HPDE6-E6E7 (cell line): ENCODE data around the gene ACOX1.

Source experiments
- DNase-seq: peaks from one replicate; pipeline ENCODE4 v3.0.0; 2011; ENCODE audit warnings: missing footprints; ENCODE audit errors: extremely low spot score

The ACOX1 gene

GRCh38 chr17:75978938-75979704, at the start of gene ACOX1, which contains the start of gene TEN1:
ACOX1 (minus strand) TSS chr17:75979166; CDS start chr17:75979073, 93 bp downstream.
TEN1 (plus strand) TSS chr17:75979240; CDS start chr17:75986193, 6,953 bp downstream.
- peak; percentile 92 for DNase-seq

- peak; percentile 79 for DNase-seq
Measured at GRCh38 chr17:76027159-76027839, 48.3 kb upstream of the ACOX1 start, which contains the start of gene EVPL. EVPL (minus strand) TSS chr17:76027306; CDS start chr17:76027198, 108 bp downstream.

GRCh38 chr17:76026714-76027158, 47.8 kb upstream of the ACOX1 start:
- no peak for DNase-seq

- no peak for DNase-seq
Measured at GRCh38 chr17:76025294-76025693, 46.3 kb upstream of the ACOX1 start.

- DNase-seq: no peak
Measured at GRCh38 chr17:76024353-76024752, 45.4 kb upstream of the ACOX1 start.

- no peak for DNase-seq
Measured at GRCh38 chr17:76023900-76024237, 44.9 kb upstream of the ACOX1 start.

- DNase-seq: no peak
Measured at GRCh38 chr17:76022973-76023899, 44.3 kb upstream of the ACOX1 start.

GRCh38 chr17:76022285-76022684, 43.3 kb upstream of the ACOX1 start:
- no peak for DNase-seq

GRCh38 chr17:76019833-76020467, 41.0 kb upstream of the ACOX1 start:
- DNase-seq: no peak

- DNase-seq: no peak
Measured at GRCh38 chr17:76018801-76019200, 39.8 kb upstream of the ACOX1 start.

- DNase-seq: no peak
Measured at GRCh38 chr17:76018340-76018680, 39.3 kb upstream of the ACOX1 start.

GRCh38 chr17:76017481-76018339, 38.7 kb upstream of the ACOX1 start:
- DNase-seq: no peak

- DNase-seq: no peak
Measured at GRCh38 chr17:76014925-76015261, 35.9 kb upstream of the ACOX1 start.

- peak; percentile 58 for DNase-seq
Measured at GRCh38 chr17:76014100-76014924, 35.3 kb upstream of the ACOX1 start.

GRCh38 chr17:76013377-76013932, 34.5 kb upstream of the ACOX1 start:
- DNase-seq: no peak

- DNase-seq: no peak
Measured at GRCh38 chr17:76011951-76012350, 33.0 kb upstream of the ACOX1 start.

GRCh38 chr17:76009969-76010661, 31.1 kb upstream of the ACOX1 start:
- no peak for DNase-seq

- DNase-seq: no peak
Measured at GRCh38 chr17:76009447-76009846, 30.5 kb upstream of the ACOX1 start.
